CD4-positive, alpha-beta T cell treated with Interleukin-15 for 4 hours (primary cell): Measurements from ENCODE around the gene RPS6KC1.
"Not testable (repeated sequence)": the region's sequence is repeated elsewhere in the genome, so short reads cannot be mapped to it uniquely, and the experiment has no call there.

ENCODE experiments used
- DNase-seq: peaks from one replicate; pipeline ENCODE4 v3.0.0-alpha.2; 2020; ENCODE audit warnings: low spot score

RPS6KC1 gene

GRCh38 chr1:213054733-213055591 lies 3.9 kb downstream of the RPS6KC1 start:
- DNase-seq = no peak

GRCh38 chr1:213055767-213056166 lies 4.7 kb downstream of the RPS6KC1 start:
- DNase-seq = no peak

DNA sequence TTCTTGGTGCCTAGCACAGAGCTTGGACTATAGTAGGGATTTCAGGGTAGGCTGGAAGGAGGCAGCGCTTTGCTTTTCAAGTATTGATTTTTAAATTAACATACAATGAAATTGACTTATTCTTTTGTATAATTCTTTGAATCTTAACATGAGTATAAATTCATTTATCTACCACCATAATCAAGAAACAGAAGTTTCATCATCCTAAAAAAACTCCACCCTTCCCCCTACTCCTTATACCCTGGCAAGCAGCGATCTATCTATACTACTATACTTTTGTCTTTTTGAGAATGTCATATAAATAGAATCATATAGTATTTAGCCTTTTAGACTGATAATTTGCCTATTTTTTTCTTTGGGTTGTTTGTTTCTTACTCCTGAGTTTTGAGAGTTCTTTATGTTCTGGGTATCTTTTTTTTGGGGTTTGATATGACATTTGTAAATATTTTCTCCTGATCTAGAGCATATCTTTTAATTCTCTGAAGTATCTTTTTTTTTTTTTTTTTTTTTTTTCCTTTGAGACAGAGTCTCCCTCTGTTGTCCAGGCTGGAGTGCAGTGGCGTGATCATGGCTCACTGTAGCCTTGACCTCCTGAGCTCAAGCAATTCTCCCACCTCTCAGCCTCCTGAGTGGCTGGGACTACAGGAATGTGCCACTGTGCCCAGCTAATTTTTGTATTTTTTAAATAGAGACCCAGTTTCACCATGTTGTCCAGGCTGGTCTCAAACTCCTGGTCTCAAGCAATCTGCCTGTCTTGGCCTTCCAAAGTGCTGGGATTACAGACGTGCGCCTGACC lies 6.4 kb downstream of the RPS6KC1 start:
- DNase-seq = no peak

GRCh38 chr1:213060836-213061235 lies 9.8 kb downstream of the RPS6KC1 start:
- no peak for DNase-seq

DNA sequence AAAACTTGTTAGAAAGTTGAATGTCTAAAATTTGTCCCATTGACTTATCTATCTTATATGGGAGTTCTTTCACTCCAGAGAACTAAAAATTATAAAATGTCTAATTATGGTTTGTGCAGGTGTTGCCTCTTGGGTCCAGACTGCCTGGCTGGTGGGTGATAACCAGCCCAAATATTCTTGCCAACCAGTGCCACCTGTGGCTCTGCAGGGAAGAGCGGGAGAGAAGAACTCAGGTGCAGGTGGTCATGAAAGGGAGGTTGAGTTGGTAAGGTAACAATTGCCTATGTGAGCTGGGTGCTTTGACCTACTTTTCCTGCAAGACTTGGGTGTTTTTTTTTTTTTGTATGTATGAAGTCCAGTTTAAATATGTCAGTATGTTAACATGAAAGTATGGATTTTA lies 10.2 kb downstream of the RPS6KC1 start:
- no peak for DNase-seq

DNA sequence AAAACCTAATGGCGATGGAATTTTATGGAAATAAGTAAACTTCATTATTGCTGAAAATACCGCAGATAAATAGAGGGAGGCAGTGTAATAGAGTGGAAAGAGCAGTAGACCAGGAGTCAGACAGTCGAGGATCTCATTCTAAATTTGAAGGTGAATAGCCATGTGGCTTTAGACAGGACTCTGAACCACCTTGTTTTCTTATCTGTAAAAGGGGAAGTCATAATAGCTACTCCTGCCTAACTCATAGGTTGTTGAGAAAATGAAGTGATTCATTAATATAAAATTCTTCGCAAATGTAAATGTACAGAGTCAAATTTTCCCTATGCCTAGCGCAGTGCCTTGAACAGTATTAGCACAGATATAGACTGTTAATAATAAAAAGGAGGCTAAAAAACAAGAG lies 14.8 kb downstream of the RPS6KC1 start:
- no peak for DNase-seq

GRCh38 chr1:213066363-213066762 lies 15.3 kb downstream of the RPS6KC1 start:
- DNase-seq = no peak

GRCh38 chr1:213067352-213067751 lies 16.3 kb downstream of the RPS6KC1 start:
- no peak for DNase-seq

- peak; percentile 20 for DNase-seq
These were observed 19.4 kb downstream of the RPS6KC1 start for GRCh38 chr1:213070406-213070805.

- DNase-seq = no peak
These were observed 24.7 kb downstream of the RPS6KC1 start for GRCh38 chr1:213075725-213076124.

DNA sequence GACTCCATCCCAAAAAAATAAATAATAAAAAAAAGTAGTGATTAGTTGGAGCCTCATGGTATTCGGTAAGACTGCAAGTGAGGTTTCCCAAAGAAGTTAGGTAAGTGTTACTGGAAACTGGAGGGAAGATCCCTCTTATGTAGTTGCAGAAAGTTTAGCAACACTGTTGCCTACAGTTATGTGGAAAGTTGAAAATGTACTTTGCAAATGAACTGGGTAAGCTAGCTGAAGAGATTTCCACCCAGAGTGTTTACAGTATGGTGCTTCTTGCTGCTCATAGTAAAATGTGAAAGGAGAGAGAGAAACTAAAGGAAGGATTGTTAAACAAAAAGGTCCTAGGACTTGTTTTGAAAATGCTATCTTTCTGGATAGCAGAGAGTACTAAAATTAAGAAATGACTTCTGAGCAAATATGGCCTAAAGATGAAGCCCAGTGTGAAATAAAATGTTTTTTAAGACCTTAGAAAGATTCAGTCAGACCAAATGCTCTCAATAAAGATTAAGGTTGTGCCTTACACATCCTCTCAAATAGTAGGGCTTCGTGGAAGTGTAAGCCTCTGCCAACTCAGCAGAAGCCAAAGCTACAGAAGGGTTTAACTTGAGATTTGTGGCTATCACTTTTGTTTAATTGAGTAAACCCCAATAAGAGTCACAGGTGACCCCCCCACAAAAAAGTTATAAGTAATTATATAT lies 31.5 kb downstream of the RPS6KC1 start:
- peak; percentile 36 for DNase-seq

- no peak for DNase-seq
These were observed 32.0 kb downstream of the RPS6KC1 start for GRCh38 chr1:213083112-213083445.

DNA sequence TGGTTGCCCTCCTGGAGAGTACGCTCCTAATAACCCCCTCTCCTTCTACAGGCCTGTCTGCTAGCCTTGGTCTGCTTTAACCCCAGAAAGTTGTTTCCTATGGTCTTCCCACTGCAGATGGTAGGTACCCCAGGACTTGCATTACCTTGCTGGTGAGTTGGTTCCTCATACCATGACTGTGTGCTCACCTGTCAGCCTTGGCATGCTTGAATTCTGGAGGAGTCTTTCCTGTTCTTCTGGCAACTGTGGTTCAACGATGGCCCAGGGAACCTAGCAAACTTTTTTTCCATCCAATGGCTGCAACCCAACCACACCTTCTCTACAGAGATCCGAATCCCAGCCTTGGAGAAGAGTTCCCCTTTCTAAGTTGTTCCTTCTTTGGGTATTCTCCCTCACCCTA lies 36.9 kb downstream of the RPS6KC1 start:
- no peak for DNase-seq

- DNase-seq = no peak
These were observed 39.1 kb downstream of the RPS6KC1 start for GRCh38 chr1:213089924-213090677.

DNA sequence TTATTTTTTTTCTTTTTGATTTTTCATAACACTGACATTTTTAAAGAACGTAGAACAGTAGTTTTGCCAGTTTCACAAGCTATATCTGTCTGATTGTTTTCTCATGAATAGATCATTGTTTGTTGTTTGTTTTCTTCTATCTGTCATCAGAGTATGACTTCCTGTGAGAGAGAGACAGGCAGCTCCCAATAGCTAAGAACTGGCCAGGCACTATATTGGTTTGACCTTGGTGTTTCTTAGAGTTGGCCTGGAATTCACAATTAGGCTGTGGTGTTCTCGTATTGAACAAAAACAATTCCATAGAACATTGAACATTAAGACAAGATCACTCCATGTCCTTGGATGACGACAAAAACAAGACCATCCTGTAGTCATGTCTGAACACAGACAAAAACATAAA lies 43.4 kb downstream of the RPS6KC1 start:
- no peak for DNase-seq

GRCh38 chr1:213095467-213095866 lies 44.4 kb downstream of the RPS6KC1 start:
- DNase-seq = no peak

DNA sequence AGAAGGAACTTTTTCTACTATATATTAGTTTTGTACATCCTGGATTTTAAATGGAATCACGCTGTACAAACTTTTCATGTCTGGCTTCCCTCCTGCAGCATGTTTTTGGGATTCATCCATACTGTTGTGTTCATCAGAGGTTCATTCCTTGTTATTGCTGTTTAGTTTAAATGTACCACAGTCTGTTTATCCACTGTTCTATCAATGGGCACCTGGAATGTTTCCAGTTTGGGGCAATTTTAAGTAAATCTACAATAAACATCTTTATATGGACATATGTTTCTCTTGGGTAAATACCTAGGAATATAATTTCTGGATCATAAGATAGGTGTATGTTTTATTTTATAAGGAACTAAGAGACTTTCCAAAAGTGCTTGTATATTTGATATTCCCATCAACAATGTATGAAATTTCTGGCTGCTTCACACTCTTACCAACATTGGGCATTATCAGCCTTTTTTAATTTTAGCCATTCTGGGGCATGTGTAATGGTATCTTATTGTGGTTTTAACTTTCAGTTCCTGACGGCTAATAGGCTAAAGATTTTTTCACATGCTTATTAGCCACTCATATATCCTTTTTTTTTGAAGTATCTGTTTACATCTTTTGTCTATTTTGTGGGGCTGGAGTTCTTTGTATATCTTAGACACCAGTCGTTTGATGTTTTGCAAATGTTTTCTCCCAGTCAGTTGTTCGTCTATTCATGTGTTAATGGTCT lies 48.8 kb downstream of the RPS6KC1 start:
- DNase-seq = no peak

DNA sequence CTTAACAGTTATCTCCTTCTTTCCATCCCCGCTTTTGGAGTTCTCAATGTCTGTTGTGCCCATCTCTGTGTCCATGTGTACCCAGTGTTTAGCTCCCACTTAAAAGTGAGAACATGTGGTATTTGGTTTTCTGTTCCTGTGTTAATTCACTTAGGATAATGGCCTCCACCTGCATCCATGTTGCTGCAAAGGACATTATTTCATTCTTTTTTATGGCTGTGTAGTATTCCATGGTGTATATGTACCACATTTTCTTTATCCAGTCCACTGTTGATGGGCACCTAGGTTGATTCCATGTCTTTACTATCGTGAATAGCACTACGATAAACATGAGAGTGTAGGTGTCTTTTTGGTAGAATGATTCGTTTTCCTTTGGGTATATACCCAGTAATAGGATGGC lies 49.5 kb downstream of the RPS6KC1 start:
- DNase-seq = not testable (repeated sequence)

GRCh38 chr1:213103377-213104306 lies 52.6 kb downstream of the RPS6KC1 start:
- no peak for DNase-seq

DNA sequence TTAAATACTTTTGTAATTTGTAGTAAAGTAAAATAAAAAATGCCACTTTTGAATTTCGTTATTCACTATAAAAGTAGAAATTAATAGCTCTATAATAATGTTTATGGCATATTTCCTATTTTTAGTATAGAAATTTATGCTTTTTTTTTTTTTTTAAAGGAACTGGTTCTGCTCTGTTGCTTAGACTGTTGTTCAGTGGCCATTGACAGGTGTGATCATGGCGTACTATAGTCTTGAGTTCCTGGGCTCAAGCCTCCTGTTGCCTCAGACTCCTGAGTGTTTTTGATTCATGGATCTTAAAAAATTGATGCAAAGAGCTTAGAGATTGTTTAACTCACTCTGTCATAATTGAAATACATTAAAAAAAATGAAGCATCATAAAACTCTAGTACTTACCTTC lies 53.6 kb downstream of the RPS6KC1 start:
- no peak for DNase-seq
